Muscle of back (tissue), 11 donors: Measurements from ENCODE around the gene PPIE. TPM values are rescaled to one million over a fixed set of nuclear protein-coding genes. Genes with fewer than 3 reads are reported as not detected.
"Not testable (repeated sequence)": the region's sequence is repeated elsewhere in the genome, so short reads cannot be mapped to it uniquely, and the experiment has no call there.

ENCODE experiments used
- DNase-seq, 3 donors: peaks; one replicate each; pipeline versions ENCODE4 v3.0.0 to v3.0.0-alpha.2; 2013
- polyA plus RNA-seq, 10 donors: library from polyadenylated mRNA; unstranded; fragments of 120-200 nt; gene quantifications; one replicate each; pipeline ENCODE4 v1.2.1, GENCODE V29; 2013; ENCODE audit not compliant: insufficient read length in 10 of 10

PPIE gene
- polyA plus RNA-seq, 10 donors: 36.4 to 43.6 (median 40.0) TPM

DNA sequence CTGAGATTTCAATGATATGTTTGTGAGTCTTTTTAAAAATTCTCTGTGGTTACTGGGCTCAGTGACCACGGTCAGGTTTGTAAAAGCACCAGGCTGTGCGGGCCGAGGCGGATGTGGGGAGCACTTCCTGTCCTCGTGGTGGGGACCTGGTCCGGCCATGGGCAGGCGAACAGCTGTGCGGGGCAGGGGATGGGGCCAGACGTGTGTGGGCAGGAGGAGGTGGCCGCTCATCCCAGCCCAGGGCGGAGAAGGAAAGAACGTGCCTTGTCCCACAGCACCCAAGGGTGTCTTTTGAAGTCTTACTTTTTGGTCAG lies 37.7 kb downstream of the PPIE start:
- DNase-seq: no peak

GRCh38 chr1:39776886-39777285 lies 38.2 kb downstream of the PPIE start:
- no peak for DNase-seq

GRCh38 chr1:39777306-39777705 lies 38.6 kb downstream of the PPIE start:
- DNase-seq: no peak

- DNase-seq: not testable (repeated sequence)
These were observed 39.2 kb downstream of the PPIE start for GRCh38 chr1:39777896-39778295.

- not testable (repeated sequence) for DNase-seq
These were observed 39.9 kb downstream of the PPIE start for GRCh38 chr1:39778463-39779099.

DNA sequence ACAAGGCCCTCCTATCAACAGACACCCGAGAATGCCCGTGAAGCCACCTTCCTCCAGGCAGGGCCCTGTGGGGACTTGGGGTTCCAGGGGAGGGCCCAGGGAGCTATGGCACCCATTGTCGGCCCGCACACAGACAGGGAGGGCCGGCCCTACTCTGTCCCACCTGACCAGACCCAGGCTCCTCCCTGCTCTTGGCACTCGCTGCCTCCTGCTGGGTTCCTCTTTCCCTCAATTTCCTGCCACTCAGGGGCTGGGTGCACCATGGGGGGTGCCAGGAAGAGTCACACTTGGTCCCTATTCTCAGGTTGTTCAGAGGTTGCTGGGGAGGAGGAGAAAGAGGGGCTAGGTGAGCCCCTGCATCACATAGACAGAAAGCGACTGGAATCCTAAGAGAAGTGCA lies 40.5 kb downstream of the PPIE start:
- DNase-seq: no peak

GRCh38 chr1:39779821-39780220 lies 41.1 kb downstream of the PPIE start:
- DNase-seq: no peak

DNA sequence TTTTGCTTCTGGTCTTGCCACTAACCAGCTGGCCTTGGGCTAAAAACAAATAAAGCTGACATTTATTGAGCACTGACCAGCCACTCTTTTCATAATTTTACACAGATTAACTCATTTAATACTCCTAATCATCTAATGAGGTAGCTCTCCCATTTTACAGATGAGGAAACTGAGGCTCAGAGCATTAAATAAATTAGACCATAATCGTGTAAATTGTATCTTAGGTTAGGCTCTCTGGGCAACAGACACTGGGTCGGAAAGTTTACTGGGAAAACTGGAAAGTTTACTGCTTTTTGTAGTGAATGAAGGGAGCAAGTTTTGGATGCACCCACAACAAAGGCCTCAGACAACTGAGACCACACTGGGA lies 42.6 kb downstream of the PPIE start:
- DNase-seq: no peak

DNA sequence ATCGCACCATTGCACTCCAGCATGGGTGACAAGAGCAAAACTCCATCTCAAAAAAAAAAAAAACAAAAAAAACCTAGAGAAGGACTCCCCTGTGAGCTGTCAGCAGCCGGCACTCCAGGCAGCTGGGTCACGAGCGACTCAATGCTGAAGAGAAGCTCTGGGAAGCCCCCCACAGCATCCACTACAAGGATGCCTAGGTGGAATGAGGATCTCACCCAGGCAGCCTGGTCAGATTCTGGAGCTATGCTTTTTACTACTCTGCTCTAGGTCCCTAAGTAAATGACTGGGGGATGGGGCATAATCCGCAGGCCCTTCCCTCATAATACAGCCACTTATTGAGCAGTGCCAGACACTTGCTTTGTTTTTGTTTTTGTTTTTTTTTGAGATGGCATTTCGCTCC lies 43.4 kb downstream of the PPIE start:
- DNase-seq: no peak

DNA sequence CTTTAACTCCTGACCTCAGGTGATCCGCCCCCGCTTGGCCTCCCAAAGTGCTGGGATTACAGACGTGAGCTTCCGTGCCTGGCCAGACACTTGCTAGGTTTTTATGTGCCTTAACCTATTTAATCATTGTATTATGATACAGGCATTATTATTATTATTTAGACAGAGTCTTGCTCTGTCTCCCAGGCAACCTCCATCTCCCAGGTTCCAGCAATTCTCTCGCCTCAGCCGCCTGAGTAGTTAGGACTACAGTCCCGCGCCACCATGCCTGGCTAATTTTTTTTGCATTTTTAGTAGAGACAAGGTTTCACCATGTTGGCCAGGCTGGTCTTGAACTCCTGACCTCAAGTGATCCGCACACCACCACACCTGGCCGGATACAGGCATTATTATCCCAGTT lies 44.0 kb downstream of the PPIE start:
- DNase-seq: not testable (repeated sequence)

DNA sequence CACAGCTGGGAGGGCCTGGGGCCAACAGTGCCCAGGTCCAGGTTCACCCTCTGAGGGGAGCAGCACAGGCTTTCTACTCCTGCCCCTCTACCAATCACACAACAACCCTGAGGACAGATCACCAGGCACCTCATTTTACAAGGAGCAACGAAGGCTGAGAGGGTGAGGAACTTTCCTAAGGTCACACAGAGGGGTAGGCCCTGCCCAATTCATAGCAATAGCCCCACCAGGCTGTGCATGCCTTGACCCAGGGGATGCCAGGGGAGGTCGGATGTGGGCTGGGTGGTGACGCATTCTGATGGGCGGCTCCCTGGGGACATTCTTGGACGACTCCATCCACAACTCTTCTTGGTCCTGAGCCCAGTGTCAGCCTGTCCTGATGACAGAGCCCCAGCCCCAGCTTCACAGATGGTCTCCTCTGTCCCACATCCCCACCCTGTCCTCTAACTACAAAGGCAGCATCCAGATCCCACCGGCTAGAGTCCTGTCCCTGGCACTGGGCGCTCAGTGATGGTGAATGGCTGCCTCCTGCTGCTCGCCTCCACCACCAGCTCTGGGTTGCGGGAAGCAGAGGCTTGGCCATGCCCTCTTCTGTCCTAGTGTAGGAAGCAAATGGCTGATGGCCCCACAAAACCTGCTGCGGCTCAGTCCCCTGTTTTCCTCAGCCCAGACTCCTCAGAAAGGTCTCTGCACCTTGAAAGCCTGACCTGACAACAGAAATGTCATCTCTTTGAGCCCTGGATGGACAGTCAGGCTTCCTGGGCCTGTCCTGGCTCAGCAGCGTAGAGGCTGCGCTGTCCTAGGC lies 47.8 kb downstream of the PPIE start:
- not testable (repeated sequence) for DNase-seq

DNA sequence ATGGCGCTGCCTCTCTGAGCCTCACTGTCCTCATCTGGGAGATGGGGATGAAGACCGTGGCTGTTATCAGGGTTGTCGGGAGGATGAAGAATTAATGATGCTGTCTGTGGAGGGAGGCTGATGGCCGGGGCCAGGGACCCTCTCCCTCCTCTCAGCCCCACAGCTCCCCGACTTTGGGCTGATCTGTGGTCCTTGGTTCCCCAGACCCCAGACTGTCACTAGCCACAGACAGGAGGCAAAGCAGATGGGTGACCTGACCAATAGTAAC lies 48.4 kb downstream of the PPIE start:
- DNase-seq: not testable (repeated sequence)

- no peak for DNase-seq
These were observed 48.8 kb downstream of the PPIE start for GRCh38 chr1:39787468-39787867.

DNA sequence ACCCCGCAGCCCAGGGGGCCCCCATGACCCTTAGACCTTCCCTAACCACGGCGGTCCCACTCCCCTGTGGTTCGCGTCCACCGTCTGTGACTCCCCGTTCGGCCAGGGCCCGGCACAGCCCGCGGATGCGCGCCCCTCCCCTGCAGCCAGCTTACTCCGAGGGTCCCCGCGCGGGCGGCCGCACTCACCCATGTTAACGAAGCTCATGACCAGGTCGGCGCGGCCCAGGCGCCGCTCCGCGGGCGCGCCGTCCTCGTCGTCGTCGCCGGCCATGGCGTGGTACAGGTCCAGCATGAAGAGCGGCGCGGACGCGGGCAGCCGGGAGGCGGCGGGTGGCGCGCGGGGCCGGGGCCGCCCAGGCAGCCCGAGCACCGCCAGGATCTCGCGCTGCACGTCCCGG lies 49.3 kb downstream of the PPIE start:
- not testable (repeated sequence) for DNase-seq

DNA sequence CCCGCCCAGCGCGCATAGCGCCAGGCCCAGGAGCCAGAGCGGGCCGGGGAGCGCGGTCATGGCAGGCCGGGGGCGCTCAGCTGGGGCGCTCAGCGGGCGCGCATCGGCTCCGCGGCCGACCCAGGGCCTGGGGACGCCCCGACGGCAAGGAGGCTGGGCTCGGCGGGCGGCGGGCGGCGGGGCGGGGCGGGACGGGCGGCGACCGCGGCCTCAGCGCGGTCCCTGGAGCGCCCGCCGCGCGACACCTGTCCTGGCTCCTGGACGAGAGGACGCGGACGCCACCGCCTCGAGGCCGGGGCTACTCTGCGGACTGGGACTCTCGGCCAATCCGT lies 49.7 kb downstream of the PPIE start:
- no peak for DNase-seq

GRCh38 chr1:39788758-39789570 lies 50.3 kb downstream of the PPIE start, which contains the start of gene BMP8B:
BMP8B (minus strand) TSS chr1:39788865; CDS start chr1:39788485, 380 bp downstream.
- DNase-seq: peak in 1 of 3 donors; percentile 37

DNA sequence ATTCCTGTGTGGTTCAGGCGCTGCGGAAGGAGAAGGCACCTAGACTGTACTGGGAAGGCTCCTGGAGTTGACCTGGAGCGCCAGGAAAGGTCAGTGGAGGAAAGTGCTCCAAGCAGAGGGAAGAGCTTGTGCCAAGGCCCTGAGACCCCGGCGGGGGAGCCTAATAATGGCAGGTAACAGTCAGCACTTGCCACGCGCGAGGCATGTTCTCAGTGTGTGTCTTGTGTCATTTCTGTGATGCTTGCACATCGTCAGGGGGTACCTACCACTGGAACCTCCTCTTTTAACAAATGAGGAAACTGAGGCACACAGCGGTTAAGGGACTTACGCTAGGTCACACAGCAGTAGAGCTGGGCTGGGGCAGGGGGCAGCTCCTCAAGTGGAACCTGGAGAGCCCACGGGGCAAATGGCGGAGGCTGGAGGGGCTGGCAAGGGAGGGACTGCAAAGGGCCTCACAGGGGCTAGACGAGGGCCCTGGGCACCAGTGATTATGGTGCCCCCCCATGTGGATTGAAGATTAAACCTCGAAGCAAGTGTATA lies 51.0 kb downstream of the PPIE start:
- no peak for DNase-seq

DNA sequence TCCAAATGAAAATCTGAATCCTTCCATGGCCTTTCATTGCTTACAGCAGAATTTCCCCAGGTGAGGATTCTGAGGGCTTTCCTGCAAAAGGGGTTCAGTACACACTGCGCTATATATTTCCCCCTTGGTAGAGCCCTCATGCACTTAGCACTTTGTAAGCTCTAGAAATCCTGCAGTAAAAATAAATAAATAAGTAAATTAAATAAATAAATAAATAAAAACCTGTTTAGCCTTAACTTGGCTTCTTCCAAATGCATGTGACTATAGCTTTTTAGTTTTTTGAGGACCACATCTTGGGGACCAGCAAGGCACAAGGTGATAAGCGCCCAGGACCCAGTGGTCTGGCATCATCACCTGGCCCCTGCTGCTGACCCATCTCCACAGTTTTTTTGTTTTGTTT lies 53.2 kb downstream of the PPIE start:
- no peak for DNase-seq

DNA sequence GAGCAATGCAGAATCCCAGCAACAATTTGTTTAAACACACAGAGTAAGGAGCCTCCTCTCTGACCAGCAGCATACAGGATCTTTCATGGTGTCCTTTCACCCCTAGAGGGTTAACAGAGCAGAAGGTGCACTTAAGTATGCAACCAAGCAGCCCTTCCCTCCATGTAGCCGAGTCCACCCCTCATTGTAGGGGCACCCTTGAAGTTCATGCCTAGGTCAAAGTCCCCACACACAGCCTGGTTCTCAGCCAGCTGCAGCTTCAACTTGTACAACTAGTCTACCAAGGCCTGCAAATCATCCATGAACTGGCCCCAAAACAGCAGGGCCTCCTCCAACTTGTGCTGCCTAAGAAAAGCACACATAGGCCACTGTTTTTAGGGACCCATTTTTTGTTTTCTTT lies 57.0 kb downstream of the PPIE start:
- DNase-seq: no peak

DNA sequence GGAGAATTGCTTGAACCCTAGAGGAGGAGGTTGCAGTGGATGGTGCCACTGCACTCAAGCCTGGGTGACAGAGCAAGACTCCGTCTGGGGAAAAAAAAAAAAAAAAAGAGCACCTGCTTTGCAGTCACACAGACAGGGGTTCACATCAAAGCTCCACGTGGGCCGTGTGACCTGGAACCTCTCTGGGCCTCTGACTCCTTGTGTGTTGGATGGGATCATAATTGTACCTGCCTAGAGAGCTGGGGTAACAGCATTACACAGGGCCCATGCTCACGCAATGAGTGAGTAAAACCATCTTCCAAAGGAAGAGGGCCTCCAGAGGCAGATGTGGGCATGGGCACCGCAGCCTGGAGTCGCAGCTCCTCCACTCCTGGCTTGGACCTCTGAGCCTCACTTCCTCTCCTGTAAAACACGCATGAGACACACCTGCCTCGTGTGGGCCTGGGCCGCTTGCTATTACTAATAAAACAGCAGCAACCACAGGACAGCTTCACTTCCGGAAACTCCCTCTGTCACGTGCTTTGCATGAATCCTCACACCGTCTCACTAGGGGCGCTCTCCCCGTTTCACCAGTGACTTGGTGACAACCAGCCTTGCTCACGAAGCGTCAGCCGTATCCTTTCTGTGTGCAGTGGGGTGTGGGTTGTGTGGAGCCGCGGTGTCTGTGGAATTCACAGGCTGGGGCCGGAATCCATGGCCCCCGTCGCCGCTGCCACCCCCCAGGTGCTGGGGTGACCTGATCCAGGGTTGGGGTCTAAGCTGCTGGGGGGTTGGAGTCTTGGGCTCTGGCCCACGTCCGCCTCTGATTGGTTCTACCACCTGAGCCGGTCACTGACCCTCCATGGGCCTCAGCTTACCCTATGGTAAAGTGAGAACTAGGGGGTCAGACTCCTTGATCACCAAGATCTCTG lies 60.4 kb downstream of the PPIE start:
- peak; percentile 25 to 56 (median 29) for DNase-seq

- peak in 2 of 3 donors; percentile 41 to 44 for DNase-seq
These were observed 61.2 kb downstream of the PPIE start for GRCh38 chr1:39799770-39800470.
